IgD-negative memory B cell (primary cell): ENCODE data around the gene GGA2. TPM values are rescaled to one million over a fixed set of nuclear protein-coding genes. Genes with fewer than 3 reads are reported as not detected.
A peak's percentile ranks its signal among the peaks of the same experiment; 100 is the strongest.
"Not testable (repeated sequence)": the region's sequence is repeated elsewhere in the genome, so short reads cannot be mapped to it uniquely, and the experiment has no call there.

Experiments
- H3K27ac Mint-ChIP-seq, 3 donors: one replicate each; pipeline ENCODE4 v1.8.0; 2020 to 2022; ENCODE audit warnings: mild to moderate bottlenecking in 3 of 3, mixed read lengths in 3 of 3, moderate library complexity in 1 of 3
- H3K27me3 Mint-ChIP-seq: one replicate; pipeline ENCODE4 v1.8.0; 2021; ENCODE audit warnings: mixed read lengths
- H3K36me3 Mint-ChIP-seq: one replicate; pipeline ENCODE4 v1.8.0; 2020; ENCODE audit warnings: mild to moderate bottlenecking, mixed read lengths
- H3K4me1 Mint-ChIP-seq, 3 donors: one replicate each; pipeline ENCODE4 v1.8.0; 2020 to 2022; ENCODE audit warnings: mixed read lengths in 3 of 3, mild to moderate bottlenecking in 1 of 3
- H3K4me3 Mint-ChIP-seq, 4 donors: one replicate each; pipeline ENCODE4 v1.8.0; 2020 to 2022; ENCODE audit warnings: mild to moderate bottlenecking in 4 of 4, mixed read lengths in 4 of 4, moderate library complexity in 3 of 4
- H3K9me3 Mint-ChIP-seq, 3 donors: one replicate each; pipeline ENCODE4 v1.8.0; 2020 to 2021; ENCODE audit warnings: mixed read lengths in 3 of 3, mild to moderate bottlenecking in 1 of 3
- polyA plus RNA-seq: library from polyadenylated mRNA; unstranded; fragments of 300-500 nt; fragmentation: Illumina TruSeq; gene quantifications from one replicate; pipeline ENCODE4 v1.2.3, GENCODE V29; 2021

GGA2 gene
- polyA plus RNA-seq, 1 donor from 2014 or later: 219 TPM

- peak overlapping the region in 3 of 4 donors; percentile 28 to 62 (median 48) for H3K4me3 Mint-ChIP-seq
- no peaks in the 10 kb centered on the region for H3K36me3 Mint-ChIP-seq
- H3K27ac Mint-ChIP-seq: peak overlapping the region; percentile 57 to 85 (median 83)
- peaks cover 35 to 44% (median 43%) of the 10 kb centered on the region in 3 donors for H3K4me1 Mint-ChIP-seq
- H3K27me3 Mint-ChIP-seq: peaks cover 2% of the 10 kb centered on the region
- no peaks in the 10 kb centered on the region for H3K9me3 Mint-ChIP-seq
These were observed 6.3 kb upstream of the GGA2 start for GRCh38 chr16:23516366-23517137.

- Mint-ChIP-seq H3K36me3 (no peaks in the 10 kb centered on the region), H3K4me1 (peaks cover 29 to 41% (median 39%) of the 10 kb centered on the region in 3 donors), H3K4me3 (peak overlapping the region in 1 of 4 donors; percentile 48), H3K27me3 (peaks cover 2% of the 10 kb centered on the region), H3K9me3 (no peaks in the 10 kb centered on the region), H3K27ac (peak overlapping the region; percentile 67 to 88 (median 83))
These were observed 5.6 kb upstream of the GGA2 start for GRCh38 chr16:23515881-23516280.

DNA sequence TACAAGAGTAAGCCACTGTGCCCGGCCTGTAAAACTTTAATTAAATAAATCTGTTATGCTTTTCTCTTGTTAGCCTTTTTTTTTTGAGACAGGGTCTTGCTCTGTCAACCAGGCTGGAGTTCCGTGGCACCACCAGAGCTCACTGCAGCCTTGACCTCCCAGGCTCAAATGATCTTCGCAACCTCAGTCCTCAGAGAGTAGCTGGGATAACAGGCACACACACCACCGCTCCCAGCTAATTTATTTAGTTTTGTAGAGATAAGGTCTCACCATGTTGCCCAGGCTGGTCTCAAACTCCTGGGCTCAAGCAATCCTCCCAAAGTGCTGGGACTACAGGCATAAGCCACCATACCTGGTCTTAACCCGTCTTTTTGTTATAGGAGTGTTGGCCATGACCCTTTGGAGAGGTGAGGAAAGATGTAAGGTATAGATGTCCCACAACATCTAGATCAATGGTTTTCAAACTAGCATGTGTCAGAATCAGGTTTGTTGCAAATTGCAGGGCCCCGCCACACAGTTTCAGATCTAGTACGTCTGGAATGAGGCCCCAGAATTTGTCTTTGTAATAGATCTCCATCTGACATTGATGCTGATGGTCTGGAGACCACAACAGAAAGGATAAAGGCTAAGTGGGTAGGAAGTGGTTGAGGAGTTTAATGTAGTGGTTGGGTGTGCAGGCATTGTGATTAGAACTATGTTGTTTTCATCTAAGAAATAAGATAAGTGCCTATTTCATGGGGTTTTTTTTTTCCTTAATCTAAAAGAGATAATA lies 4.3 kb upstream of the GGA2 start:
- Mint-ChIP-seq H3K27me3 (peaks cover 2% of the 10 kb centered on the region), H3K4me1 (peaks cover 21 to 34% (median 34%) of the 10 kb centered on the region in 3 donors), H3K4me3 (peak overlapping the region in 1 of 4 donors; percentile 1), H3K36me3 (no peaks in the 10 kb centered on the region), H3K27ac (peak overlapping the region in 1 of 3 donors; percentile 8), H3K9me3 (no peaks in the 10 kb centered on the region)

DNA sequence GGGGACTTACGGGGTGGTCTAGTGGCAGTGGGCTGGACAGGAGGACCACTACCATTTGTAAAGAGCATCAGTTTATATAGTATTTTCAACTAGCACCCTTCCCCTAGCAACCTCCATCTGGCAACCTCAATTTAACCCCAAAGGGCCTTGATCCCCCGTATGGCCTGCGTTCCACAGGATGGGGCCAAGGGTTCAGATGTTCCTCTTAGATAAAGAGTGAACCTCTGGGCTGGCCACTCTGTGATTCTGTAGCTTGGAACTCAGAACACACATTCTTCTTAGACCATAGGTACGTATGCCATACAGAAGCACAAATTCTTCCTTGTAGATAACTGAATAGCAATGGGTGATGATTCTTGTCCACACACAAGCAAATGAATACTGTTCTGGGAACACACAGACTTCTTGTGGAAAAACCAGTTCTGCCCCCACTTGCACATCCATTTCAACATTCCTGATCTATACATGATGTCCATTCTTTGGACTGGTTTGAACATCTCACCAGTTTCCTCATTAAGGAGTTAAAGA lies 1.9 kb upstream of the GGA2 start:
- H3K27ac Mint-ChIP-seq: peak overlapping the region in 2 of 3 donors; percentile 40 to 76
- peaks cover 21 to 24% (median 22%) of the 10 kb centered on the region in 3 donors for H3K4me1 Mint-ChIP-seq
- peaks cover 2% of the 10 kb centered on the region for H3K27me3 Mint-ChIP-seq
- H3K9me3 Mint-ChIP-seq: peaks cover 0 to 2% (median 0%) of the 10 kb centered on the region in 3 donors
- H3K36me3 Mint-ChIP-seq: no peaks in the 10 kb centered on the region
- H3K4me3 Mint-ChIP-seq: peak overlapping the region in 1 of 4 donors; percentile 82

GRCh38 chr16:23511731-23512130 lies 1.4 kb upstream of the GGA2 start:
- Mint-ChIP-seq H3K36me3 (no peaks in the 10 kb centered on the region), H3K9me3 (peaks cover 0 to 2% (median 0%) of the 10 kb centered on the region in 3 donors), H3K27ac (peak overlapping the region in 2 of 3 donors; percentile 67 to 76), H3K4me3 (peak overlapping the region in 3 of 4 donors; percentile 70 to 91 (median 82)), H3K27me3 (peaks cover 2% of the 10 kb centered on the region), H3K4me1 (peaks cover 22 to 28% (median 24%) of the 10 kb centered on the region in 3 donors)

DNA sequence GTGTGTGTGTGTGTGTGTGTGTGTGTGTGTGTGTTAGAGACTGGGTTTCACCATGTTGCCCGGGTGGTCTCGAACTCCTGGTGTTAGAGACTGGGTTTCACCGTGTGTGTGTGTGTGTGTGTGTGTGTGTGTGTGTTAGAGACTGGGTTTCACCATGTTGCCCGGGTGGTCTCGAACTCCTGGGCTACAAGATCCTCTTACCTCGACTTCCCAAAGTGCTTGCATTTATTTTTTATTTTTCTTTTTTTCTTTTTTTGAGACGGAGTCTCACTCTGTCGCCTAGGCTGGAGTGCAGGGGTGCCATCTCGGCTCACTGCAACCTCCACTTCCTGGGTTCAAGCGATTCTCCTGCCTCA lies 599 bp upstream of the GGA2 start:
- Mint-ChIP-seq H3K4me1 (peaks cover 23 to 30% (median 27%) of the 10 kb centered on the region in 3 donors), H3K27ac (peak overlapping the region; percentile 81 to 98 (median 88)), H3K4me3 (peak overlapping the region; percentile 84 to 95 (median 88))
- H3K27me3 Mint-ChIP-seq, H3K36me3 Mint-ChIP-seq, H3K9me3 Mint-ChIP-seq: not testable (repeated sequence)

GRCh38 chr16:23509782-23510163 lies 521 bp downstream of the GGA2 start:
- Mint-ChIP-seq H3K9me3 (peaks cover 0 to 2% (median 0%) of the 10 kb centered on the region in 3 donors), H3K36me3 (no peaks in the 10 kb centered on the region), H3K27ac (peak overlapping the region; percentile 86 to 95 (median 92)), H3K4me3 (peak overlapping the region; percentile 92 to 98 (median 94)), H3K27me3 (no peaks in the 10 kb centered on the region), H3K4me1 (peaks cover 30 to 35% (median 32%) of the 10 kb centered on the region in 3 donors)

- Mint-ChIP-seq H3K4me3 (peak overlapping the region; percentile 92 to 98 (median 94)), H3K9me3 (peaks cover 0 to 2% (median 0%) of the 10 kb centered on the region in 3 donors), H3K4me1 (peaks cover 34 to 39% (median 34%) of the 10 kb centered on the region in 3 donors), H3K27ac (peak overlapping the region; percentile 86 to 95 (median 92)), H3K36me3 (no peaks in the 10 kb centered on the region), H3K27me3 (no peaks in the 10 kb centered on the region)
These were observed 896 bp downstream of the GGA2 start for GRCh38 chr16:23509441-23509754.

- Mint-ChIP-seq H3K27ac (peak overlapping the region; percentile 86 to 95 (median 92)), H3K27me3 (no peaks in the 10 kb centered on the region), H3K9me3 (peaks cover 0 to 2% (median 0%) of the 10 kb centered on the region in 3 donors), H3K4me1 (peaks cover 39 to 45% (median 39%) of the 10 kb centered on the region in 3 donors), H3K4me3 (peak overlapping the region; percentile 92 to 98 (median 94)), H3K36me3 (no peaks in the 10 kb centered on the region)
These were observed 1.5 kb downstream of the GGA2 start for GRCh38 chr16:23508589-23509440.

- Mint-ChIP-seq H3K4me3 (peak overlapping the region; percentile 92 to 98 (median 94)), H3K4me1 (peaks cover 50 to 59% (median 58%) of the 10 kb centered on the region in 3 donors), H3K27ac (peak overlapping the region; percentile 84 to 92 (median 92)), H3K36me3 (no peaks in the 10 kb centered on the region), H3K9me3 (peaks cover 0 to 2% (median 0%) of the 10 kb centered on the region in 3 donors), H3K27me3 (no peaks in the 10 kb centered on the region)
These were observed 3.7 kb downstream of the GGA2 start for GRCh38 chr16:23506606-23506994.

- H3K27me3 Mint-ChIP-seq: no peaks in the 10 kb centered on the region
- peaks cover 0 to 2% (median 0%) of the 10 kb centered on the region in 3 donors for H3K9me3 Mint-ChIP-seq
- H3K27ac Mint-ChIP-seq: peak overlapping the region; percentile 84 to 92 (median 92)
- H3K4me3 Mint-ChIP-seq: peak overlapping the region; percentile 92 to 98 (median 94)
- no peaks in the 10 kb centered on the region for H3K36me3 Mint-ChIP-seq
- peaks cover 57 to 65% (median 63%) of the 10 kb centered on the region in 3 donors for H3K4me1 Mint-ChIP-seq
These were observed 4.4 kb downstream of the GGA2 start for GRCh38 chr16:23505671-23506605.

GRCh38 chr16:23505180-23505665 lies 5.1 kb downstream of the GGA2 start:
- peaks cover 64 to 70% (median 67%) of the 10 kb centered on the region in 3 donors for H3K4me1 Mint-ChIP-seq
- H3K36me3 Mint-ChIP-seq: no peaks in the 10 kb centered on the region
- H3K27ac Mint-ChIP-seq: peak overlapping the region; percentile 84 to 94 (median 92)

More at GRCh38 chr16:23505180-23505665, 5.1 kb downstream of the GGA2 start:
- Mint-ChIP-seq H3K9me3 (peaks cover 0 to 2% (median 0%) of the 10 kb centered on the region in 3 donors), H3K4me3 (peak overlapping the region; percentile 92 to 98 (median 94)), H3K27me3 (no peaks in the 10 kb centered on the region)
